Measurements from ENCODE around the gene GORASP2.

The GORASP2 gene

GRCh38 chr2:170922634-170923494 is 6.2 kb upstream of the GORASP2 start:
- no peak for DNase-seq (ENCODE audit: low read depth in 2 of 2)

DNA sequence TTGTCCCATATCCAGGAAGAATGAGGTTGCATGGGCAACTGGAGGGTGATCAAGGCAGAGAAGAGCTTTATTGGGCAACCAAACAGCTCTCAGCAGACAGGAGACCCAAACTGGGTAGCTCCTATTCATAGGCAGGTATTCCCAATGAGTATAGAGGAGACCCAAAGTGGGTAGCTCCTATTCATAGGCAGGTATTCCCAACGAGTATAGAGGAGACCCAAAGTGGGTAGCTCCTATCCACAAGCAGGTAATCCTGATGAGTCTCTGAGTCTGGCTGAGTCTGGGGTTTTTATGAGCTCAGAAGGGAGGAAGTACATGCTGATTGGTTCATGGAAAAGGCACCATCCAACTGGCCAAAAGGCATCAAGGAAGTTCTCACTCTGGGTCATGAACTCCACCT is 5.3 kb upstream of the GORASP2 start:
- DNase-seq (ENCODE audit: low read depth in 2 of 2), result no peak

DNA sequence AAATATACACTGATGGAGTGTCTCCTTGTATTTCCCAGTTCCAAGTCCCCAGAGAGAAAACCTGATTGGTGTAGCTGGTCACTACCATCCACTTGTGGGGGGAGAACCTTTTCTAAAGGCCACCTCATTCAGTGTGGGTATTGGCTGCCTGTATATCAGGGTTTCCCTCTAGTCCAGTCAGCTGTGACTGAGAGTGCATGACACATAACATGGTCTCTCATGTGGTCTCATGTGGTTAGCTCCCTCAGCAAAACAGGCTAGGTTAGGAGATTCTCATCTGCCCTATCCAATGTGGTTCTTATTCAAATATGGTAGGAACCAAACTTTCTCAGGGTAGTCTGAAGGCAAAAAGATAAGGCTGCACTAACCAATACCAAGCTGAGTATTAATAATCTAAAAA is 4.1 kb upstream of the GORASP2 start:
- DNase-seq (ENCODE audit: low read depth in 2 of 2), result no peak

DNA sequence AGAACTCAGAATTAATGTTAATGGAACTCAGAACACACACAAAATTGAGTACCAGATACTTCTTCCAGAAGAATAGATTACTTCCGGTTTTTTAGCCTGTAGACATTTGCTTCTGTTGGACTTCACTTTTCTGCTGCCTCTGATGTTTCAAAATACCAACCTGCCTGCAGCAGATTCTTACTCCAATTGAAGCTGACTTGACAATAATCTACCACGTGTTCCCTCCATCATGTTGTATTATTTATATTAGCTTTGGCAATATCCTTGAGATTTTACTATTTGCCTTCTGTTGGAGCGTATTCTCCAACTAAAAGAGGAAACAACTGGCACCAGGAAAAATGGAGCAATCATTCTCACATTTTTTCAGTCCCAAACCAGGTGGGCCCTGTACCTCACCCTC is 3.1 kb upstream of the GORASP2 start:
- DNase-seq (ENCODE audit: low read depth in 2 of 2), result no peak

DNA sequence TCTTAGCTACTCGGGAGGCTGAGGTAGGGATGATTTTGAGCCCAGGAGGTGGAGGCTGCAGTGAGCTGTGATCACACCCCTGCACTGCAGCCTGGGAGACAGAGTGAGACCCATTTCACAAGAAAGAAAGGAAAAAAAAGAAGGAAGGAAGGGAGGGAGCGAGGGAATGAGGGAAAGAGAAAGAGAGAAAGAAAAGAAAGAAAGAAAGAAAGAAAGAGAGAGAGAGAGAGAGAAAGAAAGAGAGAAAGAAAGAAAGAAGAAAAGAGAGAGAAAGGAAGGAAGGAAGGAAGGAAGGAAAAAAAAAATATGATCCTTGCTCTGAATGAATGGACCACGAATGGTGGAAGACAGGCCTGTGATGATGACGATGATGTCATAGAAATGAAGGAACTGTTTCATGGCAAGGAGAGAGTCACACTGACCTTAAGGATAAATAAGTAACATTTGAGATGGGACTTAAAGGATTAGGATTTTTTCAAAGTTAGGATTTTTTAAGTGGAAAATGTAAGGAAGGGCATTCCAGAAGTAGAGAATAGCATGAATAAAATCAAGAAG is 2.2 kb upstream of the GORASP2 start:
- no peak for DNase-seq (ENCODE audit: low read depth in 2 of 2)

DNA sequence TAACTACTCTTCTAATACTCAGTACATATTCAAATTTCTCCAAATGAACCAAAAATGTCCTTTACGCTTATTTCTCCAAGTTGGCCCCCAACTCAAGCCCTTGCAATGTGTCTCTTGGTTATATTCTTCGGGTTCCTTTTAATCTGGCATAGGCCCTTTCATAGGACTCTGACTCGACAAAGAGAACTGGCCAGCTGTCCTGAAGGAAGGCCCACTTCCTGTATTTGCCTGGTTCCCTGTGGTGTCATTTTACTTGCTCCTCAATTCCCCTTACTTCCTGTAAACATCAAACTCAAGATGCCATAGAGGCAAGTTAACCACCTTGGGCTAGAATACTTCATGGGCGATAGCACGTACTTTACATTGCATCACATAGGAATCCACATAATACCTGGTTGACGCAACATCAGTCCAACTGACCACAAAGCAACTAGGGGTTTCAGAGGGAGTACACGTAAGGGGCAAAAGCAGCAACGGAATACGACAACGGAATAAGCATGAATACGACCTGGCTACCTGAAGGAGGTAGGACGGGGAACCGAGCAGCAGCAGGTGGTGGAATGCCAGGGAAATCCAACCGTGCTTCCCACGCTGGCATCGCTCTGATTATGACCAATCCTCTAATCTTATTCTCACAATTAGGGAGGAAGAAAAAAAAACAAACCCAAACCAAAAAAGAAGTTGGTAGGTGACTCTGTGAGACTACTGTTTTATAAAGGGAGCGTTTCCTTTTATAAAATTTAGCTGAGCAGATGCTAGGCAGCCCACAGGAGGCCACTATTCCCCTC is 823 bp upstream of the GORASP2 start:
- no peak for DNase-seq (ENCODE audit: low read depth in 2 of 2)

DNA sequence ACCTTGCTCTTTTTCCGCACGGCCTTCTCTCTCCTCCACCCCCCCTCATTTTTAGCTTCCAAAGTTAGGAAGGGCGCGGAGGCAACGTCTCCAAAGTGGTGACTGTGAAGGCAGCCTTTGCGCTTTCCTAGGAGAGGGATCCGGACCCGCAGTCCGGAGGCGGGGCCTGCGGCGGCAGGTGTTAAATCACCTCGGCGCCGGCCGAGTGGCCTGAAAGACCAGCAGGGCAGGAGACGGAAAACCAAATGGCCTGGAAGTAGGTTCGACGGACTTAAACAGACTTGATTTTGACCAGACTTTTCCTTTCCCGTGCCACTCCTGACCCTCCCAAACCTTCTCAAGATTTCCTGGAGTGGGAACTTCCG is 615 bp downstream of the GORASP2 start:
- DNase-seq (ENCODE audit: low read depth in 2 of 2), result peak in 1 of 2 donors; percentile 15

GRCh38 chr2:170930131-170930990 is 1.3 kb downstream of the GORASP2 start:
- peak in 1 of 2 donors; percentile 17 for DNase-seq (ENCODE audit: low read depth in 2 of 2)

- no peak for DNase-seq (ENCODE audit: low read depth in 2 of 2)
Observed at GRCh38 chr2:170930991-170931266, 1.9 kb downstream of the GORASP2 start.

GRCh38 chr2:170932166-170932565 is 3.1 kb downstream of the GORASP2 start:
- DNase-seq (ENCODE audit: low read depth in 2 of 2), result no peak

DNA sequence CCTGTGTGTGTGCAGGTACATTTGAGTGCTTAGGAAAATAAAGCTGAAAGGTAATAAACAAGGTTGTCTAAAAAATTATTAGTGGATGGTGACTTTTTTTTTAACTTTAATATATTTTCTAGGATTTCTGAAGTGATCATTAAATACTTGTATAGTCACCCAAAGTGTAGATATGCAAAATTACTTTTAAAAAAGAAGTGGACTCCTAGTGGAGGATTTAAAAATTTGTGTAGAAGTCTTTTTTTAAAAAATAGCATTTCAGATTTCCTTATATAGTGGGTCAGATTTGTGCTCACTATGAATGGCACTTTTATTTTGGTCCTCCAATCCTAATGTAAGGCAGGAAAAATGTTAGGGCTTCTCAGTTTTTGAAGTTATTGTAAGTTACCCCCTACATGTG is 3.9 kb downstream of the GORASP2 start:
- DNase-seq (ENCODE audit: low read depth in 2 of 2), result no peak

- no peak for DNase-seq (ENCODE audit: low read depth in 2 of 2)
Observed at GRCh38 chr2:170937709-170938379, 8.8 kb downstream of the GORASP2 start.

DNA sequence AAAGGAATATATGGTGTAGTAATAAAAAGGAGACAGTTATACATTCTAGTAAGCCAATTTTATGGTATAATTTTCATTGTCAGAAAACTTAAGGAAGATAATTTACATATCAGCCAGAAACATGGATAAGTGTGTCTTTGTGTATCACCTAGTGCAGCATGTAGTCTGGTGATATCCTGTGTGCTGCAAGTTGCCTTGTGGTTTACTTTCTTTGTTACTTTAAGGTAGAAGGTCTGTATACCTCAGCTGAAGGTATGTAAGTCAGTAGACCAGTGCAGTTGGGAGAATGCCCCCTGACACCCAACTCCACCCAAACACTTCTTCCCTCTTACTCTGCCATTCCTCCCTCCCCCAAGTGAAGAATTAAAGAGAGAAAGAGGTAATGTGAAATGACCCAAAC is 11.0 kb downstream of the GORASP2 start:
- DNase-seq (ENCODE audit: low read depth in 2 of 2), result no peak

DNA sequence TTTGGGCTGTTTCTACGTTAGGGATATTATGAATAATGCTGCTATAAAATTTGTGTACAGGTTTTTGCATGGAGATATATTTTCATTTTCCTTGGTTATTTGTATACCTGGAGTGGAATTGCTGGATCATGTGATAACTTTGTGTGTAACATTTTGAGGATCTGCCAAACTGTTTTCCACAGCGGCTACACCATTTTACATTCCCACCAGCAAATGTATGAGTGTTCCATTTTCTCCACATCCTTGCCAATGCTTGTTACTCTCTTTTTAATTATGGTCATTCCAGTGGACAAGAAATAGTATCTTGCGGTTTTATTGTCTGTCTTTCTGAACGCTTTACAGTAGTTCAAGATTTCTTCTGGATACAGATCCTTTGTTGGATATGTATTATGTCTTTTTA is 13.6 kb downstream of the GORASP2 start:
- DNase-seq (ENCODE audit: low read depth in 2 of 2), result no peak

GRCh38 chr2:170943041-170943440 is 14.0 kb downstream of the GORASP2 start:
- no peak for DNase-seq (ENCODE audit: low read depth in 2 of 2)

GRCh38 chr2:170943596-170943995 is 14.5 kb downstream of the GORASP2 start:
- DNase-seq (ENCODE audit: low read depth in 2 of 2), result no peak

DNA sequence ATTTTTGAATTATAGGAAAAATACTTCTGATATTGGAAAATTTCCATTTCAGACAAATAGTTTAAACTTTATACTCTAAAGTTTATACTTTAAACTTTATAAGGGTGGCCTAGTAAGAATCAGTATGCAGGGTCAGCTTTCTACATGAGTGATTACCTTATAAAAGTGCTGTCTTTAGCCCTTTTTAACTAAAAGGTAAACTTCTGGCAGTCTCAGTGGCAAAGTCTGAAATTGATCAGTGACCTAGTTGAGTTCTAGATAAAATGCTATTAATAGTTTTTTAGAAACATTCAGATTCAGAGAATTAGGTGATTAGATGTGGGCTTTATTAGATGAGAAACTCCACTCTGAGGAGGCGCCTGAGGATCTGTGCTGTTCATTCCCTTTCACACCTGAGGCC is 15.5 kb downstream of the GORASP2 start:
- DNase-seq (ENCODE audit: low read depth in 2 of 2), result no peak

DNA sequence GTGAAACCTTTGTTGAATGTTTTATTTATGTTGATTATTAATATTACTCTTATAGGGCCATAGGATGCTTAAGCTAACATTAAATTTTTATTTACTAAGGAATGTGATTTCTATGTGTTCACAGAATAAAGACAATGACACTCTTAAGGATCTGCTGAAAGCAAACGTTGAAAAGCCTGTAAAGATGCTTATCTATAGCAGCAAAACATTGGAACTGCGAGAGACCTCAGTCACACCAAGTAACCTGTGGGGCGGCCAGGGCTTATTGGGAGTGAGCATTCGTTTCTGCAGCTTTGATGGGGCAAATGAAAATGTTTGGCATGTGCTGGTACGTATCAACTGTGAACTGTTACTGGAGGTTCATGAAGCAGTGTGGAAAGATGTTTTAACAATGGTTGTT is 20.4 kb downstream of the GORASP2 start:
- DNase-seq (ENCODE audit: low read depth in 2 of 2), result no peak

- DNase-seq (ENCODE audit: low read depth in 2 of 2), result no peak
Observed at GRCh38 chr2:170950221-170950761, 21.2 kb downstream of the GORASP2 start.

DNA sequence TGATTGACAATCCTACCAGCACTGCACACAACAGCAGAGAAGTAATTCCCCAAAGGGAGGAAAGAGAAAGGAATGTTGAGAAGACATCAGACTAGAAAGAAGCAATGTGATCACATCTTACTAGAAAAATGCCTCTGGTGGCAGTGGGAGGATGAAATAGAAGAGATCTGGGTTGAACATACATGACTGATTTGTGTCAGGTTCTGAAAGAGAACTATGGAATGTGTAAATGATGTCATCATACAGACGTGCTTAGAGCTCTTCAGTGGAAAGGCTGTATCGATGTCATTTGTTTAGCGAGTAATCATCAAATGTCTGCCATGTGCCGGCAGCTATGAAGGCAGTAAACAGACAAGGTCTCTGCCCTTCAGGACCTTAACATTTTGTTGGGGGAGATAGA is 24.9 kb downstream of the GORASP2 start:
- DNase-seq (ENCODE audit: low read depth in 2 of 2), result no peak

DNA sequence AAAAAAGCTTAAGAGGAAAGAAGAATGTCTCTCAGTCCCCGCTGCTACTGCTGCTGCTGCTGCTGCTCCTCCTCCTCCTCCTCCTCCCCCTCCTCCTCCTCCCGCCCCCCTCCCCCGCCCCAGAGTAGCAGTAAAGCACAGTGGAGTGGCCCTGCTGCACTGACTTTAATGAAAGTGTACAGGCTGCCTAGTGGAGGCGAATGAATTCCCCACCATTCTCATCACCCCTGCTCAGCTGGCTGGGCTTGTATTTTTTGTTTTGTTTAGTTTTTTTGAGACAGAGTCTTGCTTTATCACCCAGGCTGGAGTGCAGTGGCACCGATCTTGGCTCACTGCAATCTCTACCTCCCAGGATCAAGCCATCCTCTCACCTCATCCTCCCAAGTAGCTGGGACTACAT is 34.3 kb downstream of the GORASP2 start:
- no peak for DNase-seq (ENCODE audit: low read depth in 2 of 2)
